GM06990 (cell line): ENCODE data around the gene TRAP1.

Experiments
- DNase-seq: peaks from one replicate; pipeline ENCODE4 v3.0.0-alpha.2; 2011; ENCODE audit not compliant: insufficient read length; ENCODE audit errors: extremely low read depth
- H3K27me3 ChIP-seq: replicated peaks from 2 replicates; pipeline ENCODE4 v1.6.0; 2011; ENCODE audit warnings: low read length; ENCODE audit not compliant: control insufficient read depth, insufficient read depth
- H3K36me3 ChIP-seq: 2 replicates; pipeline ENCODE4 v1.5.1; 2011; ENCODE audit warnings: low read length; ENCODE audit not compliant: control insufficient read depth, insufficient read depth
- H3K4me3 ChIP-seq: replicated peaks from 2 replicates; pipeline ENCODE4 v1.5.1; 2011; ENCODE audit warnings: low read depth, mild to moderate bottlenecking, control low read depth, low read length
- TF ChIP-seq, protein P1 (sequence below): IDR thresholded peaks from 2 replicates; pipeline ENCODE4 v1.5.1; 2011; ENCODE audit warnings: low read length, control low read depth, mild to moderate bottlenecking, inconsistent platforms; ENCODE audit not compliant: insufficient read depth, poor library complexity, severe bottlenecking

Gene TRAP1

DNA sequence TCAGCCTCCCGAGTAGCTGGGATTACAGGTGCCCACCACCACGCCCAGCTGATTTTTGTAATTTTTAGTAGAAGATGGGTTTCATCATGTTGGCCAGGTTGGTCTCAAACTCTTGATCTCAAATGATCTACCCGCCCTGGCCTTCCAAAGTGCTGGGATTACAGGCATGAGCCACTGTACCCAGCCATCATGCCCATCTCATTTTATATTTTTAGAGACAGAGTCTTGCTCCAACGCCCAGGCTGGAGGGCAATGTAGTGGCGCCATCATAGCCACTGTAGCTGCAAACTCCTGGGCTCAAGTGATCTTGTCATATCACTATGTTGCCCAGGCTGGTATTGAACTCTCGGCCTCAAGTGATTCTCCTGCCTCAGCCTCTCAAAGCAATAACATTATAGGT is 43.2 kb upstream of the TRAP1 start:
- Histone ChIP-seq H3K36me3 (peaks cover 12% of the 10 kb centered on the region), H3K4me3 (no peak overlapping the region), H3K27me3 (no peaks in the 10 kb centered on the region)
- TF ChIP-seq, protein P1, sequence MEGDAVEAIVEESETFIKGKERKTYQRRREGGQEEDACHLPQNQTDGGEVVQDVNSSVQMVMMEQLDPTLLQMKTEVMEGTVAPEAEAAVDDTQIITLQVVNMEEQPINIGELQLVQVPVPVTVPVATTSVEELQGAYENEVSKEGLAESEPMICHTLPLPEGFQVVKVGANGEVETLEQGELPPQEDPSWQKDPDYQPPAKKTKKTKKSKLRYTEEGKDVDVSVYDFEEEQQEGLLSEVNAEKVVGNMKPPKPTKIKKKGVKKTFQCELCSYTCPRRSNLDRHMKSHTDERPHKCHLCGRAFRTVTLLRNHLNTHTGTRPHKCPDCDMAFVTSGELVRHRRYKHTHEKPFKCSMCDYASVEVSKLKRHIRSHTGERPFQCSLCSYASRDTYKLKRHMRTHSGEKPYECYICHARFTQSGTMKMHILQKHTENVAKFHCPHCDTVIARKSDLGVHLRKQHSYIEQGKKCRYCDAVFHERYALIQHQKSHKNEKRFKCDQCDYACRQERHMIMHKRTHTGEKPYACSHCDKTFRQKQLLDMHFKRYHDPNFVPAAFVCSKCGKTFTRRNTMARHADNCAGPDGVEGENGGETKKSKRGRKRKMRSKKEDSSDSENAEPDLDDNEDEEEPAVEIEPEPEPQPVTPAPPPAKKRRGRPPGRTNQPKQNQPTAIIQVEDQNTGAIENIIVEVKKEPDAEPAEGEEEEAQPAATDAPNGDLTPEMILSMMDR, result no peak
- DNase-seq, result no peak

DNA sequence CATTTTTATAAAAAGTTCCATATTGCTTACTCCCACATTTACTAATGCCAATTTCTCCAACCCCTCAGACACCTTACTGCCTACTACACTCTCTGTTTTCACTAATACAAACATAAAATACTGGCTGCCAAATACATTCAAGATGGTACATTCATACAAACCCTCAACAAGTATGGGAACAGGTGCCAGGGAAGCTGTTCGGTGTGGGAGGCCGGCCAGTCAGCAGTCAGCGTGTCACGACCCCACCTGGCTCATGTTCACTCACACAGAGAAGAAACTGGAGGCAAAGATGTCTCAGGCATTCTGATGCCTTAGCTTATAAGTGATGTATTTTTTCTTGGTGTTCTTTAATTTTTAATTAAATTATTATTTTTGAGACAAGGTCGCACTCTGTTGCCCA is 42.4 kb upstream of the TRAP1 start:
- Histone ChIP-seq H3K36me3 (peaks cover 10% of the 10 kb centered on the region), H3K4me3 (no peak overlapping the region), H3K27me3 (no peaks in the 10 kb centered on the region)
- DNase-seq, result no peak
- TF ChIP-seq, protein P1, result no peak

DNA sequence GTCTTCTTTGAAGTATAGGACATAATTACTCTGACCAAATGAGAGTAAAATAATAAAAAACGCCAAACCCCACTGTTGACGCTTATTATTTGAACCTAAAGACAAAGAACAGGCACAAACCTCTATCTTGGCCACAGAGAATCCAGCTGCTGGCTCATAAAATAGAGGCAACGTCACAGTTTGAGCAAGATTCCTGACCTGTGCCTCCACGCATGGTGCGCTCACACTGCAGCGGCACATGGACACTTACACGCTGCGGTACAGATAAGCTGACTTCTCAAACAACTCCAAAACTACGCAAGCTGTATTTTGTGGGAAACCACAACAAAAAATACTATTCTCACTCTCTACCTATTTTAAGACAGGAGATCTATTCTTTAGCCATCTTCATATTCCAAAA is 38.8 kb upstream of the TRAP1 start:
- TF ChIP-seq, protein P1, result no peak
- Histone ChIP-seq H3K27me3 (no peaks in the 10 kb centered on the region), H3K4me3 (no peak overlapping the region), H3K36me3 (peaks cover 10% of the 10 kb centered on the region)
- DNase-seq, result no peak

DNA sequence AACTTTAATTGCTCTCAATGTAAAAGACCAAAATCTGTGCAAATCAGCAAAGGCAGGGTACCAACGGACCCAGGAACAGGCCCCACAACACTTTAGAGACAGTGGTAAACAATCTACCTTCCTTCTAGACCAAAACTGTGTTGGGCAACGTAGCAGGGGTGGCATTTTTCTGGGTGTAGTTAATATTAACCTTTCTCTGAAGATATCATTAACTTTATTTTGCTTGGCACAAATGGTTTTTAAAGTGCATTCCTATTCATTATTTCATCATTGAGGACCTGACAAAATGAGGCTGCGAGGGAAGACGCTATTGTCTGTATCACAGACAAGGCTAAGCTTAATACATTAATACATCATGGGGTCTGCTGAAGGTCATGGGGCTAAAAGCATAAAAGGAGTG is 37.9 kb upstream of the TRAP1 start:
- TF ChIP-seq, protein P1, result no peak
- H3K36me3 ChIP-seq, result peaks cover 11% of the 10 kb centered on the region
- DNase-seq, result no peak
- no peaks in the 10 kb centered on the region for H3K27me3 ChIP-seq
- no peak overlapping the region for H3K4me3 ChIP-seq

DNA sequence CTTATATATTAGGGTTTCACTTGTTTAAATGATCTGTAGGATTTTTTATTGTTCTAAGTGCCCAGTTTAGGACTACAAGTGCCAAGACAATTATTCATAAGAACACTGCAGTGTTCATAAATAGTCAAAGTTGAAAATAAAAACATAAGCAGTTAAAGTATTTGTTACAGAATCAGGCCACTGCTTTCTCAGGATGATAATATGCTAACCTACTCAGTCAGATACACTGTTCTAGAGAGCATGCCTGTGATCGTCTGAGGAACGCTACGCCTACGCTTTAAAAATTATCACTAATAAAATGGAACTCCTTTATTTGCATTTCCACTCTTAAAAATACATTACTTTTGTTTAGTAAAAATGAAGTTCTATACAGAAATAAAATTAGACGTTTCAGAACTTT is 37.4 kb upstream of the TRAP1 start:
- TF ChIP-seq, protein P1, result no peak
- Histone ChIP-seq H3K36me3 (peaks cover 12% of the 10 kb centered on the region), H3K27me3 (no peaks in the 10 kb centered on the region), H3K4me3 (no peak overlapping the region)
- DNase-seq, result no peak

DNA sequence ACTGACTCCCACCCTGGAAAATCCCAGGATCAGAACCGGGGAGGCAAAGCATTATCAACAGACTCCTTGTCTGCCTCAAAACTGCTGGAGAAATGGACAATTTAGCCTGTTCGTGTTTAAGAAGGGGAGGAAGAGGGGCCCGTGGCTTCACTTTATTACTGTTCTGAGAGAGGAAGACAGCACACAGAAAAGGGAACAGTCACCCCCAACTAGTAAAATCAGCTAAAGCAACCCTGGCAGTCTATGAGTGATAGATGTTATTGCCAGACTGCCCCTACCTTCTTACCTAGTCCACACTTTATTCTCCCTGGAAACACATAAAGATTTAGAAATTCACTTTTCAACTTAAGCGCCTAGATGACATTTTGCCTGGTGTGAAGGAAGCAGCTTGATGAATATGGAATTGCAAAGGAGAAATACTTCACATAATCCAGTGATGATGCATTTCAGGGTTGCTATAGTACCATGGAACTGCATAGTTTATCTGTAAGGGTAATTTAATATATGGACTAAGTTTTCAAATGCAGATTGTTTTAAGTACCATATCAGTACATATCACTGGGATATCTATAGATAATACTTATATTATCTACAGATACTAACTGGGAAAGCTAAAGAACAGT is 36.9 kb upstream of the TRAP1 start:
- Histone ChIP-seq H3K36me3 (peaks cover 12% of the 10 kb centered on the region), H3K27me3 (no peaks in the 10 kb centered on the region), H3K4me3 (no peak overlapping the region)
- TF ChIP-seq, protein P1, result no peak
- DNase-seq, result no peak
